HFFc6 (cell line): Measurements from ENCODE around the gene IREB2. TPM values are rescaled to one million over a fixed set of nuclear protein-coding genes. Genes with fewer than 3 reads are reported as not detected.

Source experiments
- DNase-seq: peaks from one replicate; pipeline ENCODE4 v3.0.0-alpha.2; 2018
- H3K27ac Mint-ChIP-seq: 2 replicates; pipeline ENCODE4 v1.8.0; 2020; ENCODE audit warnings: mild to moderate bottlenecking, mixed read lengths
- H3K27me3 Mint-ChIP-seq: 2 replicates; pipeline ENCODE4 v1.8.0; 2021; ENCODE audit warnings: mild to moderate bottlenecking, moderate library complexity, mixed read lengths; ENCODE audit not compliant: insufficient read depth
- H3K36me3 Mint-ChIP-seq: 2 replicates; pipeline ENCODE4 v1.8.0; 2021; ENCODE audit warnings: low read depth, mixed read lengths
- H3K4me1 Mint-ChIP-seq: 2 replicates; pipeline ENCODE4 v1.8.0; 2020; ENCODE audit warnings: low read depth, mixed read lengths
- H3K4me3 Mint-ChIP-seq: 2 replicates; pipeline ENCODE4 v1.8.0; 2020; ENCODE audit warnings: mild to moderate bottlenecking, moderate library complexity, mixed read lengths
- H3K9me3 Mint-ChIP-seq: 2 replicates; pipeline ENCODE4 v1.8.0; 2020; ENCODE audit warnings: mild to moderate bottlenecking, mixed read lengths
- total RNA-seq, 6 experiments: library from RNA; stranded (reverse); fragmentation: NEBNext Ultra II Directional; extraction: Animal tissue kit (Norgen Biotek cat#: 25700); gene quantifications; 2 replicates in 1 of 6; 3 replicates in 5 of 6; pipeline ENCODE4 v1.2.3, GENCODE V29; 2021
- TF ChIP-seq, protein P1 (sequence below): fragments of 200-600 bp; sonication (generic); IDR thresholded peaks from 2 replicates; pipeline ENCODE4 v1.5.0; 2021; ENCODE audit warnings: antibody characterized with exemption, mild to moderate bottlenecking

The IREB2 gene
- total RNA-seq, 6 experiments from 2014 or later, result 35.8 to 42.5 (median 38.5) TPM

DNA sequence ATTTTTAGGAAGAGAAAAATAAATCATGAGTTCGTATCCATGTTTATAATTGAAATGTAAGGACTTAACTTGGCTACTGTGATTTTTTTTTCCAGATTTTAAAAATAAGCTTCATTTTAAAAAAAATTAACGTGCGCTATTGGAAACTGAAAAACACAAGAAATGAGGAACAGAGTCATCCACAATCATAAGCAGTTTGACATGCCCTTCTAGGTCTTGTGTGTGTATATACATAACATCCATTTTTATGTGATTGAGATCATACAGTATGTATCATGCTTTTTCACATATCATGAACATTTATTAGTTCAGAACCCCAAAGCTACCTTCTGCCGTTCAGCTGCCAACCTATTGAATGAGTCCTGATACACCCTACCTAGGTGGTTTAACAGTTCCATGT is 22.7 kb downstream of the IREB2 start:
- peaks cover 46% of the 10 kb centered on the region for H3K4me1 Mint-ChIP-seq
- DNase-seq, result no peak
- TF ChIP-seq, protein P1, sequence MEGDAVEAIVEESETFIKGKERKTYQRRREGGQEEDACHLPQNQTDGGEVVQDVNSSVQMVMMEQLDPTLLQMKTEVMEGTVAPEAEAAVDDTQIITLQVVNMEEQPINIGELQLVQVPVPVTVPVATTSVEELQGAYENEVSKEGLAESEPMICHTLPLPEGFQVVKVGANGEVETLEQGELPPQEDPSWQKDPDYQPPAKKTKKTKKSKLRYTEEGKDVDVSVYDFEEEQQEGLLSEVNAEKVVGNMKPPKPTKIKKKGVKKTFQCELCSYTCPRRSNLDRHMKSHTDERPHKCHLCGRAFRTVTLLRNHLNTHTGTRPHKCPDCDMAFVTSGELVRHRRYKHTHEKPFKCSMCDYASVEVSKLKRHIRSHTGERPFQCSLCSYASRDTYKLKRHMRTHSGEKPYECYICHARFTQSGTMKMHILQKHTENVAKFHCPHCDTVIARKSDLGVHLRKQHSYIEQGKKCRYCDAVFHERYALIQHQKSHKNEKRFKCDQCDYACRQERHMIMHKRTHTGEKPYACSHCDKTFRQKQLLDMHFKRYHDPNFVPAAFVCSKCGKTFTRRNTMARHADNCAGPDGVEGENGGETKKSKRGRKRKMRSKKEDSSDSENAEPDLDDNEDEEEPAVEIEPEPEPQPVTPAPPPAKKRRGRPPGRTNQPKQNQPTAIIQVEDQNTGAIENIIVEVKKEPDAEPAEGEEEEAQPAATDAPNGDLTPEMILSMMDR, result no peak
- H3K27ac Mint-ChIP-seq, result peak overlapping the region; percentile 36; the same call in 1 of the 2 replicates
- peaks cover 22% of the 10 kb centered on the region for H3K36me3 Mint-ChIP-seq
- no peaks in the 10 kb centered on the region for H3K27me3 Mint-ChIP-seq
- H3K4me3 Mint-ChIP-seq, result no peak overlapping the region
- no peaks in the 10 kb centered on the region for H3K9me3 Mint-ChIP-seq

GRCh38 chr15:78461171-78461888 is 23.3 kb downstream of the IREB2 start:
- Mint-ChIP-seq H3K27ac (peak overlapping the region; percentile 36), H3K4me3 (no peak overlapping the region), H3K4me1 (peaks cover 41% of the 10 kb centered on the region), H3K9me3 (no peaks in the 10 kb centered on the region), H3K27me3 (no peaks in the 10 kb centered on the region), H3K36me3 (peaks cover 22% of the 10 kb centered on the region)
- no peak for DNase-seq
- TF ChIP-seq, protein P1, result no peak

DNA sequence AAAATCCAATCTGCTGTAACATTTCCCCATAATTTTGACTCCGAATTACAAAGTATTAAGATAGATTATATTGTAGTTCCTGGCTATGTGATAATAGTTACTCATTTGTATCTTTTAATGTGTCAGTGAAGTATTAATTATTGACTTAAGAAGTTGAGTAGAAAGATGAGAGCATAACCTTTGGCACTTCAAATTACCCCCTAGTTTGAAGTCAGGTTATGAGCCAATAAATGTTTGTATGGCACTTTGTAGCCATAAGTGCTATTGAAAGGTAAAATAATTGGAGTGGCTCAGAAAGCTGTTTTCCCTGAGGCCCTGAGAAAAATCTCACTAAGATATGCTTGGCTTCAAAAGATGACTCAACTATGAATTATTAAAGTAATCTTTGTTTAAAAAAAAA is 31.0 kb downstream of the IREB2 start:
- no peak for DNase-seq
- Mint-ChIP-seq H3K27ac (no peak overlapping the region), H3K4me1 (peaks cover 14% of the 10 kb centered on the region), H3K27me3 (no peaks in the 10 kb centered on the region), H3K36me3 (peaks cover 26% of the 10 kb centered on the region), H3K4me3 (no peak overlapping the region), H3K9me3 (no peaks in the 10 kb centered on the region)
- TF ChIP-seq, protein P1, result no peak

- H3K27me3 Mint-ChIP-seq, result no peaks in the 10 kb centered on the region
- no peak overlapping the region for H3K4me3 Mint-ChIP-seq
- H3K36me3 Mint-ChIP-seq, result peaks cover 15% of the 10 kb centered on the region
- TF ChIP-seq, protein P1, result no peak
- H3K4me1 Mint-ChIP-seq, result no peaks in the 10 kb centered on the region
- no peak for DNase-seq
- no peak overlapping the region for H3K27ac Mint-ChIP-seq
- H3K9me3 Mint-ChIP-seq, result no peaks in the 10 kb centered on the region
Measured at GRCh38 chr15:78477295-78477694, 39.3 kb downstream of the IREB2 start.

DNA sequence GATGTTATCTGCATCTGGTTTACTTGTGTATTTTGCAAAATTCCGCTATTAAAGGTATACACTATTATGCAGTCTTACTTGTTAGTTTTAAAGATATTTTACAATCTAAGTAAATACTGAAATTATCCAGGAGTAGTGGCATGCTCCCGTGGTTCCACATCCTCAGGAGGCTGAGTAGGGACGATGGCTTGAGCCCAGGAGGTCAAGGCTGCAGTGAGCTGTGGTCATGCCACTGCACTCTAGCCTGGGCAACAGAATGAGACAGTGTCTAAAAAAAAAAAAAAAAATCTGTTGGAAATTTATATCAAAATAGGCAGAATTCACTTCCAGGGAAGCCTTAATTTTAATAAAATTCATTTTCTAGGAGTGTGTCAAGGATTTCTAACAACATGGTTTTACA is 41.6 kb downstream of the IREB2 start:
- no peak for DNase-seq
- no peaks in the 10 kb centered on the region for H3K9me3 Mint-ChIP-seq
- H3K4me1 Mint-ChIP-seq, result no peaks in the 10 kb centered on the region
- no peak overlapping the region for H3K27ac Mint-ChIP-seq
- peaks cover 15% of the 10 kb centered on the region for H3K36me3 Mint-ChIP-seq
- H3K4me3 Mint-ChIP-seq, result no peak overlapping the region
- TF ChIP-seq, protein P1, result no peak
- no peaks in the 10 kb centered on the region for H3K27me3 Mint-ChIP-seq
